ENCODE measurements around the gene HDHD5. TPM values are rescaled to one million over a fixed set of nuclear protein-coding genes. Genes with fewer than 3 reads are reported as not detected.
"Not testable (repeated sequence)": the region's sequence is repeated elsewhere in the genome, so short reads cannot be mapped to it uniquely, and the experiment has no call there.

HDHD5 gene
- total and polyA plus RNA-seq, 2 experiments from 2014 or later, result 131 to 164 TPM

GRCh38 chr22:17152971-17153370, 6.1 kb downstream of the HDHD5 start:
- H3K9me3 ChIP-seq (ENCODE audit: low read depth), result no peaks in the 10 kb centered on the region
- no peaks in the 10 kb centered on the region for H3K36me3 ChIP-seq
- no peak overlapping the region for H3K4me3 ChIP-seq
- peaks cover 5% of the 10 kb centered on the region for H3K4me1 ChIP-seq (ENCODE audit: low read depth)
- no peaks in the 10 kb centered on the region for H3K27me3 ChIP-seq
- TF ChIP-seq CTCF (IDR thresholded peaks at IDR 0.05; ENCODE audit: low read depth, low read length), result no peak
- DNase-seq (ENCODE audit: low read depth in 1 of 2, low spot score in 1 of 2), result no peak
- no peak overlapping the region for H3K27ac ChIP-seq

DNA sequence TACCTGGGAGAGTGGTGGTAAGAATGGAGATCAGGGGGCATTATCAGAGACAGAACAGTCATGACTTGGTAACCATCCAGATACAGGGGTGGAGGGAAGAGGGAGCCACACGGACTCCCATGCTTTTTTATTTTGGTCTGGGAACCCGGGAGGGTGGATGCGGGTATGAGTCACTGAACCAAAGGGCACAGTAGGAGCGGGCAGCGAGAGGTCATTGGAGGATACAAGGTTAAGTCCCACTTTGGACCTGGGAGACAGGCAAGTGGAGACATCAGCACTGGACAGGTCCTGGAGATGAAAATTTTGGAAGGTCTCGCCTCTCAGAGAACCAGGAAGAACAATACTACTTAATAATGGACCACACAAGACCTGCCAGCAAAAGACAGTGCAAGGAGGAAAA, 6.7 kb downstream of the HDHD5 start:
- Histone ChIP-seq H3K27ac (no peak overlapping the region), H3K9me3 (ENCODE audit: low read depth) (no peaks in the 10 kb centered on the region), H3K36me3 (no peaks in the 10 kb centered on the region), H3K27me3 (no peaks in the 10 kb centered on the region), H3K4me1 (ENCODE audit: low read depth) (peaks cover 5% of the 10 kb centered on the region), H3K4me3 (no peak overlapping the region)
- no peak for TF ChIP-seq CTCF (IDR thresholded peaks at IDR 0.05; ENCODE audit: low read depth, low read length)
- DNase-seq (ENCODE audit: low read depth in 1 of 2, low spot score in 1 of 2), result no peak

GRCh38 chr22:17149076-17149815, 9.8 kb downstream of the HDHD5 start:
- H3K27ac ChIP-seq, result no peak overlapping the region
- DNase-seq (ENCODE audit: low read depth in 1 of 2, low spot score in 1 of 2), result no peak
- no peaks in the 10 kb centered on the region for H3K27me3 ChIP-seq
- H3K4me1 ChIP-seq (ENCODE audit: low read depth), result no peaks in the 10 kb centered on the region
- no peaks in the 10 kb centered on the region for H3K9me3 ChIP-seq (ENCODE audit: low read depth)
- H3K36me3 ChIP-seq, result no peaks in the 10 kb centered on the region
- TF ChIP-seq CTCF (IDR thresholded peaks at IDR 0.05; ENCODE audit: low read depth, low read length), result no peak
- H3K4me3 ChIP-seq, result no peak overlapping the region

GRCh38 chr22:17147458-17147857, 11.6 kb downstream of the HDHD5 start:
- peaks cover 11% of the 10 kb centered on the region for H3K36me3 ChIP-seq
- H3K27me3 ChIP-seq; H3K9me3 ChIP-seq (ENCODE audit: low read depth); H3K4me1 ChIP-seq (ENCODE audit: low read depth); H3K27ac ChIP-seq; DNase-seq (ENCODE audit: low read depth in 1 of 2, low spot score in 1 of 2); H3K4me3 ChIP-seq: not testable (repeated sequence)

- no peaks in the 10 kb centered on the region for H3K4me1 ChIP-seq (ENCODE audit: low read depth)
- H3K27me3 ChIP-seq, result no peaks in the 10 kb centered on the region
- no peaks in the 10 kb centered on the region for H3K9me3 ChIP-seq (ENCODE audit: low read depth)
- H3K27ac ChIP-seq, result no peak overlapping the region
- H3K36me3 ChIP-seq, result peaks cover 12% of the 10 kb centered on the region
- TF ChIP-seq CTCF (IDR thresholded peaks at IDR 0.05; ENCODE audit: low read depth, low read length), result no peak
- H3K4me3 ChIP-seq, result no peak overlapping the region
- DNase-seq (ENCODE audit: low read depth in 1 of 2, low spot score in 1 of 2), result no peak
Measured at GRCh38 chr22:17145021-17145680, 13.9 kb downstream of the HDHD5 start.

DNA sequence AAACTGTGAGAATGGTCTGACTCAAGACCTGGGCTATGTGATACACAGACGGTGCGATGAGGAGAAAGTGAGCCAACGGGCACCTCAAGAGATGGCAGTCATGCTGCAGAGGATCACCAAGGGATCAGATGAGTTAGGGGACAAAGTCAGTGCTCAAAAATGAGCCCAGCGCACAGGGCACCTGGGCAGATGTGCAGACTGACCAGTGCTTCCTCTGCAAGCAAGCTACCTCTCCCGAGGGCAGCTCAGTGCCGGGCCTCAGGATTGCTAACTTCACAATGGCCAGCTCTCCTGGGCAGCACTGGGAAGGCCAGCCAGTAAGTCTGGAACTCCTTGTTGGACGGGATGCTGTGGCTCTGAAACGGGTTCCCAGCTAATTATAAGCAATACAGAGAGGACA, 15.3 kb downstream of the HDHD5 start:
- peaks cover 3% of the 10 kb centered on the region for H3K4me1 ChIP-seq (ENCODE audit: low read depth)
- peaks cover 12% of the 10 kb centered on the region for H3K36me3 ChIP-seq
- TF ChIP-seq CTCF (IDR thresholded peaks at IDR 0.05; ENCODE audit: low read depth, low read length), result no peak
- H3K9me3 ChIP-seq (ENCODE audit: low read depth), result no peaks in the 10 kb centered on the region
- no peak overlapping the region for H3K4me3 ChIP-seq
- no peaks in the 10 kb centered on the region for H3K27me3 ChIP-seq
- H3K27ac ChIP-seq, result no peak overlapping the region
- no peak for DNase-seq (ENCODE audit: low read depth in 1 of 2, low spot score in 1 of 2)
